Measurements from ENCODE around the gene LARP1.

Gene LARP1

GRCh38 chr5:154754460-154755360 is 467 bp upstream of the LARP1 start:
- TF ChIP-seq CTCF (IDR thresholded peaks at IDR 0.05; ENCODE audit: insufficient read depth, low read length, poor library complexity, severe bottlenecking) = peak; percentile 31
- TF ChIP-seq EZH2phosphoT487 (conservative IDR thresholded peaks at IDR 0.05; ENCODE audit: low read length) = no peak
- Histone ChIP-seq H2AFZ (ENCODE audit: low read depth, low read length, severe bottlenecking) (peak overlapping the region; percentile 75), H3K9me2 (replicated peaks; ENCODE audit: insufficient read depth, low read length) (no peaks in the 10 kb centered on the region), H3K4me3 (ENCODE audit: insufficient read depth, low read length, poor library complexity, severe bottlenecking) (peak overlapping the region; percentile 96), H3K4me2 (ENCODE audit: low read depth, low read length, poor library complexity, severe bottlenecking) (peak overlapping the region; percentile 99), H3F3A (ENCODE audit: insufficient read depth) (peaks cover 8% of the 10 kb centered on the region; the same call in 1 of the 2 replicates), H3K9me3 (ENCODE audit: insufficient read depth, low read length) (no peaks in the 10 kb centered on the region), H3K79me2 (ENCODE audit: insufficient read depth, low read length) (peaks cover 57% of the 10 kb centered on the region), H4K20me1 (ENCODE audit: low read depth, low read length) (peaks cover 18% of the 10 kb centered on the region), H3K27ac (ENCODE audit: low read depth, low read length) (peak overlapping the region; percentile 87), H3K36me3 (ENCODE audit: low read length) (no peaks in the 10 kb centered on the region; the same call in 1 of the 2 replicates), H3K27me3 (ENCODE audit: low read length) (no peaks in the 10 kb centered on the region), H3K9ac (ENCODE audit: low read length) (peak overlapping the region; percentile 100)

- Histone ChIP-seq H3K4me3 (ENCODE audit: insufficient read depth, low read length, poor library complexity, severe bottlenecking) (peak overlapping the region; percentile 96), H3K27ac (ENCODE audit: low read depth, low read length) (peak overlapping the region; percentile 87), H3K9ac (ENCODE audit: low read length) (peak overlapping the region; percentile 100), H4K20me1 (ENCODE audit: low read depth, low read length) (peaks cover 28% of the 10 kb centered on the region), H3K9me2 (replicated peaks; ENCODE audit: insufficient read depth, low read length) (no peaks in the 10 kb centered on the region), H2AFZ (ENCODE audit: low read depth, low read length, severe bottlenecking) (no peak overlapping the region), H3F3A (ENCODE audit: insufficient read depth) (peaks cover 6% of the 10 kb centered on the region; the same call in 1 of the 2 replicates), H3K27me3 (ENCODE audit: low read length) (no peaks in the 10 kb centered on the region), H3K4me2 (ENCODE audit: low read depth, low read length, poor library complexity, severe bottlenecking) (peak overlapping the region; percentile 89), H3K36me3 (ENCODE audit: low read length) (no peaks in the 10 kb centered on the region; the same call in 1 of the 2 replicates), H3K79me2 (ENCODE audit: insufficient read depth, low read length) (peaks cover 72% of the 10 kb centered on the region), H3K9me3 (ENCODE audit: insufficient read depth, low read length) (no peaks in the 10 kb centered on the region)
- TF ChIP-seq CTCF (IDR thresholded peaks at IDR 0.05; ENCODE audit: insufficient read depth, low read length, poor library complexity, severe bottlenecking) = no peak
- TF ChIP-seq EZH2phosphoT487 (conservative IDR thresholded peaks at IDR 0.05; ENCODE audit: low read length) = no peak
Observed at GRCh38 chr5:154756009-154756867, 1.1 kb downstream of the LARP1 start.

GRCh38 chr5:154756868-154757813 is 2.0 kb downstream of the LARP1 start:
- Histone ChIP-seq H3F3A (ENCODE audit: insufficient read depth) (0 out of 2 replicates have a peak, but pooled peaks cover 3% of the 10 kb centered on the region), H3K27me3 (ENCODE audit: low read length) (no peaks in the 10 kb centered on the region), H2AFZ (ENCODE audit: low read depth, low read length, severe bottlenecking) (no peak overlapping the region), H3K4me3 (ENCODE audit: insufficient read depth, low read length, poor library complexity, severe bottlenecking) (peak overlapping the region; percentile 96), H3K9me2 (replicated peaks; ENCODE audit: insufficient read depth, low read length) (no peaks in the 10 kb centered on the region), H4K20me1 (ENCODE audit: low read depth, low read length) (peaks cover 34% of the 10 kb centered on the region), H3K9ac (ENCODE audit: low read length) (peak overlapping the region; percentile 100), H3K36me3 (ENCODE audit: low read length) (no peaks in the 10 kb centered on the region; the same call in 1 of the 2 replicates), H3K9me3 (ENCODE audit: insufficient read depth, low read length) (no peaks in the 10 kb centered on the region), H3K79me2 (ENCODE audit: insufficient read depth, low read length) (peaks cover 81% of the 10 kb centered on the region), H3K4me2 (ENCODE audit: low read depth, low read length, poor library complexity, severe bottlenecking) (peak overlapping the region; percentile 89), H3K27ac (ENCODE audit: low read depth, low read length) (peak overlapping the region; percentile 87)
- TF ChIP-seq CTCF (IDR thresholded peaks at IDR 0.05; ENCODE audit: insufficient read depth, low read length, poor library complexity, severe bottlenecking) (no peak), EZH2phosphoT487 (conservative IDR thresholded peaks at IDR 0.05; ENCODE audit: low read length) (no peak)
